ENCODE results near the gene ALS2. TPM values are rescaled to one million over a fixed set of nuclear protein-coding genes. Genes with fewer than 3 reads are reported as not detected.

ALS2 gene
- total and polyA plus RNA-seq, 5 donors = 10.9 to 34.6 (median 31.0) TPM

- intact Hi-C loops (cut with DNase I) = loop anchor here in 1 of 4 donors (10.0 kb wide), 1 partner anchor 381 kb away; no protein-coding TSS in a partner anchor
- WGBS = 84% methylated on average over 1 of the region's 1 CpG
These were observed 12.9 kb upstream of the ALS2 start for GRCh38 chr2:201793631-201794030.

GRCh38 chr2:201790989-201791388 lies 10.3 kb upstream of the ALS2 start:
- DNase-seq = no peak
- intact Hi-C loops (cut with DNase I) = loop anchor here in 1 of 4 donors (10.0 kb wide), 1 partner anchor 384 kb away; no protein-coding TSS in a partner anchor
- H3K27me3 ChIP-seq (ENCODE audit: control insufficient read depth, insufficient read depth) = no peaks in the 10 kb centered on the region
- no peaks in the 10 kb centered on the region for H3K9me3 ChIP-seq (ENCODE audit: control insufficient read depth, low read length)
- H3K4me1 ChIP-seq (ENCODE audit: control insufficient read depth, insufficient read depth, low read length) = no peaks in the 10 kb centered on the region
- no peak overlapping the region for H3K27ac ChIP-seq (ENCODE audit: low read length)
- ATAC-seq = no peak
- WGBS = 84% methylated on average over 2 of the region's 2 CpGs
- H3K4me3 ChIP-seq (ENCODE audit: low read length) = no peak overlapping the region

More at GRCh38 chr2:201793631-201794030, 12.9 kb upstream of the ALS2 start:
- Histone ChIP-seq H3K4me3 (ENCODE audit: low read length) (no peak overlapping the region), H3K9me3 (ENCODE audit: control insufficient read depth, low read length) (no peaks in the 10 kb centered on the region), H3K4me1 (ENCODE audit: control insufficient read depth, insufficient read depth, low read length) (no peaks in the 10 kb centered on the region), H3K27ac (ENCODE audit: low read length) (no peak overlapping the region), H3K27me3 (ENCODE audit: control insufficient read depth, insufficient read depth) (no peaks in the 10 kb centered on the region)
- ATAC-seq (no peak), DNase-seq (no peak)

GRCh38 chr2:201790291-201790690 lies 9.6 kb upstream of the ALS2 start:
- no peak for DNase-seq
- intact Hi-C loops (cut with DNase I) = loop anchor here in 1 of 4 donors (10.0 kb wide), 1 partner anchor 385 kb away; no protein-coding TSS in a partner anchor
- Histone ChIP-seq H3K27ac (ENCODE audit: low read length) (no peak overlapping the region), H3K9me3 (ENCODE audit: control insufficient read depth, low read length) (no peaks in the 10 kb centered on the region), H3K27me3 (ENCODE audit: control insufficient read depth, insufficient read depth) (no peaks in the 10 kb centered on the region), H3K4me1 (ENCODE audit: control insufficient read depth, insufficient read depth, low read length) (no peaks in the 10 kb centered on the region), H3K4me3 (ENCODE audit: low read length) (no peak overlapping the region)
- 39% methylated on average over 3 of the region's 3 CpGs for WGBS
- no peak for ATAC-seq

GRCh38 chr2:201789395-201789794 lies 8.7 kb upstream of the ALS2 start:
- Histone ChIP-seq H3K4me1 (ENCODE audit: control insufficient read depth, insufficient read depth, low read length) (no peaks in the 10 kb centered on the region), H3K27ac (ENCODE audit: low read length) (no peak overlapping the region), H3K4me3 (ENCODE audit: low read length) (no peak overlapping the region), H3K9me3 (ENCODE audit: control insufficient read depth, low read length) (no peaks in the 10 kb centered on the region), H3K27me3 (ENCODE audit: control insufficient read depth, insufficient read depth) (no peaks in the 10 kb centered on the region)
- WGBS = 67% methylated on average over 2 of the region's 2 CpGs
- ATAC-seq = no peak
- DNase-seq = no peak
- intact Hi-C loops (cut with DNase I) = no loop called here

- no peak for DNase-seq
- H3K4me1 ChIP-seq (ENCODE audit: control insufficient read depth, insufficient read depth, low read length) = no peaks in the 10 kb centered on the region
- intact Hi-C loops (cut with DNase I) = no loop called here
- H3K9me3 ChIP-seq (ENCODE audit: control insufficient read depth, low read length) = no peaks in the 10 kb centered on the region
- H3K4me3 ChIP-seq (ENCODE audit: low read length) = no peak overlapping the region
- no peak for ATAC-seq
- WGBS = 71% methylated on average over 3 of the region's 3 CpGs
- H3K27ac ChIP-seq (ENCODE audit: low read length) = no peak overlapping the region
- H3K27me3 ChIP-seq (ENCODE audit: control insufficient read depth, insufficient read depth) = no peaks in the 10 kb centered on the region
These were observed 7.6 kb upstream of the ALS2 start for GRCh38 chr2:201788371-201788770.

GRCh38 chr2:201786471-201786870 lies 5.7 kb upstream of the ALS2 start:
- intact Hi-C loops (cut with DNase I) = no loop called here
- H3K4me1 ChIP-seq (ENCODE audit: control insufficient read depth, insufficient read depth, low read length) = no peaks in the 10 kb centered on the region
- ATAC-seq (no peak), DNase-seq (no peak)
- no peaks in the 10 kb centered on the region for H3K27me3 ChIP-seq (ENCODE audit: control insufficient read depth, insufficient read depth)
- H3K27ac ChIP-seq (ENCODE audit: low read length) = no peak overlapping the region
- H3K4me3 ChIP-seq (ENCODE audit: low read length) = no peak overlapping the region
- H3K9me3 ChIP-seq (ENCODE audit: control insufficient read depth, low read length) = no peaks in the 10 kb centered on the region

- intact Hi-C loops (cut with DNase I) = no loop called here
- Histone ChIP-seq H3K9me3 (ENCODE audit: control insufficient read depth, low read length) (no peaks in the 10 kb centered on the region), H3K4me1 (ENCODE audit: control insufficient read depth, insufficient read depth, low read length) (no peaks in the 10 kb centered on the region), H3K4me3 (ENCODE audit: low read length) (no peak overlapping the region), H3K27ac (ENCODE audit: low read length) (no peak overlapping the region), H3K27me3 (ENCODE audit: control insufficient read depth, insufficient read depth) (no peaks in the 10 kb centered on the region)
- WGBS = 69% methylated on average over 4 of the region's 4 CpGs
- ATAC-seq (no peak), DNase-seq (no peak)
These were observed 4.4 kb upstream of the ALS2 start for GRCh38 chr2:201785135-201785534.

GRCh38 chr2:201784563-201784962 lies 3.8 kb upstream of the ALS2 start:
- Histone ChIP-seq H3K27ac (ENCODE audit: low read length) (no peak overlapping the region), H3K4me3 (ENCODE audit: low read length) (no peak overlapping the region), H3K4me1 (ENCODE audit: control insufficient read depth, insufficient read depth, low read length) (no peaks in the 10 kb centered on the region), H3K9me3 (ENCODE audit: control insufficient read depth, low read length) (no peaks in the 10 kb centered on the region), H3K27me3 (ENCODE audit: control insufficient read depth, insufficient read depth) (no peaks in the 10 kb centered on the region)
- DNase-seq (no peak), ATAC-seq (no peak)
- 20% methylated on average over 1 of the region's 1 CpG for WGBS
- intact Hi-C loops (cut with DNase I) = no loop called here

- Histone ChIP-seq H3K27ac (ENCODE audit: low read length) (no peak overlapping the region), H3K4me1 (ENCODE audit: control insufficient read depth, insufficient read depth, low read length) (no peaks in the 10 kb centered on the region), H3K27me3 (ENCODE audit: control insufficient read depth, insufficient read depth) (no peaks in the 10 kb centered on the region), H3K9me3 (ENCODE audit: control insufficient read depth, low read length) (no peaks in the 10 kb centered on the region), H3K4me3 (ENCODE audit: low read length) (peak overlapping the region; percentile 86)
- ATAC-seq (peak in 1 of 2 donors; percentile 3), DNase-seq (peak in 2 of 3 donors; percentile 30 to 69)
- 1% methylated on average over 15 of the region's 15 CpGs for WGBS
- intact Hi-C loops (cut with DNase I) = no loop called here
These were observed 871 bp upstream of the ALS2 start for GRCh38 chr2:201781557-201782051.

- intact Hi-C loops (cut with DNase I) = no loop called here
- WGBS = 5% methylated on average over 22 of the region's 22 CpGs
- no peaks in the 10 kb centered on the region for H3K27me3 ChIP-seq (ENCODE audit: control insufficient read depth, insufficient read depth)
- peak overlapping the region; percentile 86 for H3K4me3 ChIP-seq (ENCODE audit: low read length)
- H3K4me1 ChIP-seq (ENCODE audit: control insufficient read depth, insufficient read depth, low read length) = peaks cover 1% of the 10 kb centered on the region
- H3K9me3 ChIP-seq (ENCODE audit: control insufficient read depth, low read length) = no peaks in the 10 kb centered on the region
- DNase-seq (no peak), ATAC-seq (peak; percentile 10 to 34)
- H3K27ac ChIP-seq (ENCODE audit: low read length) = peak overlapping the region; percentile 71
These were observed 646 bp downstream of the ALS2 start for GRCh38 chr2:201779901-201780673.

GRCh38 chr2:201777869-201778268 lies 2.9 kb downstream of the ALS2 start:
- peaks cover 3% of the 10 kb centered on the region for H3K4me1 ChIP-seq (ENCODE audit: control insufficient read depth, insufficient read depth, low read length)
- H3K4me3 ChIP-seq (ENCODE audit: low read length) = no peak overlapping the region
- intact Hi-C loops (cut with DNase I) = no loop called here
- DNase-seq (no peak), ATAC-seq (no peak)
- H3K27ac ChIP-seq (ENCODE audit: low read length) = no peak overlapping the region
- no peaks in the 10 kb centered on the region for H3K9me3 ChIP-seq (ENCODE audit: control insufficient read depth, low read length)
- H3K27me3 ChIP-seq (ENCODE audit: control insufficient read depth, insufficient read depth) = no peaks in the 10 kb centered on the region

Measured in right cardiac atrium (tissue), 5 donors.